ENCODE results near the gene OR4C15. TPM values are rescaled to one million over a fixed set of nuclear protein-coding genes. Genes with fewer than 3 reads are reported as not detected.

Gene OR4C15
- total RNA-seq, 1 donor from 2014 or later, result not detected

GRCh38 chr11:55572548-55572947 lies 18.3 kb downstream of the OR4C15 start:
- no peak overlapping the region for H3K9ac ChIP-seq (ENCODE audit: low read length)
- no peak for TF ChIP-seq EZH2 (IDR thresholded peaks at IDR 0.05; ENCODE audit: insufficient read depth, low read length)
- TF ChIP-seq CTCF (IDR thresholded peaks at IDR 0.05; ENCODE audit: insufficient read depth, low read depth, low read length), result no peak
- Mint-ChIP-seq H3K27ac (ENCODE audit: unreplicated experiment) (no peak overlapping the region), H3K9me3 (ENCODE audit: unreplicated experiment) (peaks cover 8% of the 10 kb centered on the region), H3K27me3 (ENCODE audit: low read depth, unreplicated experiment) (no peaks in the 10 kb centered on the region), H3K4me1 (ENCODE audit: low read depth, unreplicated experiment) (no peaks in the 10 kb centered on the region), H3K4me3 (ENCODE audit: unreplicated experiment) (no peak overlapping the region), H3K36me3 (ENCODE audit: low read depth, unreplicated experiment) (no peaks in the 10 kb centered on the region)
- no peaks in the 10 kb centered on the region for H3K27me3 ChIP-seq (ENCODE audit: insufficient read depth, low read length)
- no peaks in the 10 kb centered on the region for H3K4me1 ChIP-seq (ENCODE audit: insufficient read depth, low read length)
- H3K9me3 ChIP-seq (ENCODE audit: insufficient read depth, low read depth, low read length), result peaks cover 8% of the 10 kb centered on the region
- H3K36me3 ChIP-seq (ENCODE audit: insufficient read depth, low read length), result no peaks in the 10 kb centered on the region
- DNase-seq (ENCODE audit: low read depth) (no peak), FAIRE-seq (no peak)
- H2AFZ ChIP-seq (ENCODE audit: low read depth, low read length), result no peak overlapping the region
- H4K20me1 ChIP-seq (ENCODE audit: insufficient read depth, low read length), result no peaks in the 10 kb centered on the region
- H3K4me2 ChIP-seq (ENCODE audit: low read length), result no peak overlapping the region
- H3K4me3 ChIP-seq (ENCODE audit: insufficient read depth, low read depth, low read length), result no peak overlapping the region
- H3K79me2 ChIP-seq (ENCODE audit: insufficient read depth, low read length), result no peaks in the 10 kb centered on the region
- H3K27ac ChIP-seq (ENCODE audit: low read depth, low read length), result no peak overlapping the region

Other genes starting within 250 kb of the OR4C15 start
- gene OR4A16, start 211.3 kb upstream of the OR4C15 start, total RNA-seq, result not detected in 2 replicates
- gene OR4A15, start 186.5 kb upstream of the OR4C15 start, total RNA-seq, result not detected in 2 replicates
- not detected in 2 replicates for gene OR4C16, start 17.7 kb downstream of the OR4C15 start, total RNA-seq
- gene OR4C11, start 53.2 kb downstream of the OR4C15 start, total RNA-seq, result not detected in 2 replicates
- gene OR4P4, start 80.6 kb downstream of the OR4C15 start, total RNA-seq, result not detected in 2 replicates
- gene OR4S2, start 93.9 kb downstream of the OR4C15 start, total RNA-seq, result not detected in 2 replicates
- gene OR4C6, start 107.7 kb downstream of the OR4C15 start, total RNA-seq, result not detected in 2 replicates
- not detected in 2 replicates for gene OR5D13, start 219.0 kb downstream of the OR4C15 start, total RNA-seq
- not detected in 2 replicates for gene OR5D14, start 241.1 kb downstream of the OR4C15 start, total RNA-seq

Measured in astrocyte (in vitro differentiated cells and primary cell).